ENCODE results near the gene SLC1A1.

SLC1A1 gene

DNA sequence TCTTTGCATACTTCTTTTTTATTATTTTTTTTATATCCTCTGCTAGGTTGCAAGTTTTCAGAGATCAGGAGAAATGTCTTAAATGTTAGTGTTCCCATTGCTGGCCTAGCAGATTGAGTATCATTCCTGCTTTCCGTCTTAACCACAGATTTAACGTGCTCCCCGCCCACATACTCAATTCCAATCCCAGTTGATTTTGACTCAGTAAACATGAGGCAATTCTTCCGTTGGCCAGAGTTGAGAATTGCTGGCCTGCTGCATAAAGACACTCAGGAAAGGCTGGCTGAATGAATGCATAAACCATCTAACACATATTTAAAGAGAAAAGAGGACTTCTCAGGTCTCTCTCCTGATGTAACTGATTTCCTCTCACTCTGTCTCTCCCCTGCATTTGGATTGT lies 125.0 kb downstream of the SLC1A1 start:
- no peak overlapping the region for H3K4me3 ChIP-seq (ENCODE audit: low read depth, low read length)
- H3K27ac ChIP-seq = no peak overlapping the region
- H3K9me3 ChIP-seq (ENCODE audit: severe bottlenecking) = no peaks in the 10 kb centered on the region
- TF ChIP-seq, protein P1, sequence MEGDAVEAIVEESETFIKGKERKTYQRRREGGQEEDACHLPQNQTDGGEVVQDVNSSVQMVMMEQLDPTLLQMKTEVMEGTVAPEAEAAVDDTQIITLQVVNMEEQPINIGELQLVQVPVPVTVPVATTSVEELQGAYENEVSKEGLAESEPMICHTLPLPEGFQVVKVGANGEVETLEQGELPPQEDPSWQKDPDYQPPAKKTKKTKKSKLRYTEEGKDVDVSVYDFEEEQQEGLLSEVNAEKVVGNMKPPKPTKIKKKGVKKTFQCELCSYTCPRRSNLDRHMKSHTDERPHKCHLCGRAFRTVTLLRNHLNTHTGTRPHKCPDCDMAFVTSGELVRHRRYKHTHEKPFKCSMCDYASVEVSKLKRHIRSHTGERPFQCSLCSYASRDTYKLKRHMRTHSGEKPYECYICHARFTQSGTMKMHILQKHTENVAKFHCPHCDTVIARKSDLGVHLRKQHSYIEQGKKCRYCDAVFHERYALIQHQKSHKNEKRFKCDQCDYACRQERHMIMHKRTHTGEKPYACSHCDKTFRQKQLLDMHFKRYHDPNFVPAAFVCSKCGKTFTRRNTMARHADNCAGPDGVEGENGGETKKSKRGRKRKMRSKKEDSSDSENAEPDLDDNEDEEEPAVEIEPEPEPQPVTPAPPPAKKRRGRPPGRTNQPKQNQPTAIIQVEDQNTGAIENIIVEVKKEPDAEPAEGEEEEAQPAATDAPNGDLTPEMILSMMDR (IDR thresholded peaks at IDR 0.05; ENCODE audit: low read depth, low read length) = no peak
- H3K36me3 ChIP-seq = no peaks in the 10 kb centered on the region
- no peak for DNase-seq
- H3K27me3 ChIP-seq (ENCODE audit: insufficient read depth, low read depth, severe bottlenecking) = no peaks in the 10 kb centered on the region

DNA sequence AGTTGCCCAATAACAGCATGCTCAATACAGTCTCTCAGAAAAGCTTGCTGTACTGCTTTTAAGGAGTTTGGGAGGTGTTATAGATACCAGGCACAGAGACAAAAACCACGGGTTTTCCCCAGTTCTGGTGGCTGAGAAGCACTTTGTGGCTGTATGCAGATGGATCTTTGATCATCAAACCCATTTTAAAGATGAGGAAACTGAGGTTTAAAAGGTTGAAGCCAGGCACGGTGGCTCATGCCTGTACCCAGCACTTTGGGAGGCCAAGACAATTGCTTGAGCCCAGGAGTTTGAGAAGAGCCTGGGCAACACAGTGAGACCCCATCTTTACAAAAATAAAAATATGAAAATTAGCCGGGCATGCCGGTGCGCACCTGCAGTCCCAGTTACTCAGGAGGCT lies 125.5 kb downstream of the SLC1A1 start:
- Histone ChIP-seq H3K9me3 (ENCODE audit: severe bottlenecking) (no peaks in the 10 kb centered on the region), H3K36me3 (no peaks in the 10 kb centered on the region), H3K27ac (no peak overlapping the region), H3K4me3 (ENCODE audit: low read depth, low read length) (no peak overlapping the region), H3K27me3 (ENCODE audit: insufficient read depth, low read depth, severe bottlenecking) (no peaks in the 10 kb centered on the region)
- no peak for DNase-seq
- TF ChIP-seq, protein P1 (IDR thresholded peaks at IDR 0.05; ENCODE audit: low read depth, low read length) = no peak

DNA sequence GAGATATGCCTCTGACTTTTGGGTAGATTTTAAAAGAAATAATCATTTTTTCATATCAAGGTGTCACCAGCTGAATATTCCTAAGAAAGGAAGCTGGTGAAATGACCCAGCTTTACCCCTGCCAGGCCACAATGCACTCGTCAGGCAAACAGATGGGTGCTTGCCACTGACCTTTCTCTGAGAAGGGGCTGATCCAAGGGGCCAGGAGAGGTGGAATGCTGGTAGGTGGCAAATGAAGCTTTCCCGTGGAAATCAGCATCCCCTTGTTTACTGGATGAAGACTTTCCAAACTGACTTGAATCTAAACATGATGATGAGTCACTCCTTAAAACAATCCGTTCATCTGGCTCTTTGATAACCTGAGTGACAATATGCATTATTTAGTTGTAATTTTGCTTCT lies 127.5 kb downstream of the SLC1A1 start:
- TF ChIP-seq, protein P1 (IDR thresholded peaks at IDR 0.05; ENCODE audit: low read depth, low read length) = no peak
- Histone ChIP-seq H3K36me3 (no peaks in the 10 kb centered on the region), H3K4me3 (ENCODE audit: low read depth, low read length) (no peak overlapping the region), H3K27me3 (ENCODE audit: insufficient read depth, low read depth, severe bottlenecking) (no peaks in the 10 kb centered on the region), H3K9me3 (ENCODE audit: severe bottlenecking) (no peaks in the 10 kb centered on the region), H3K27ac (no peak overlapping the region)
- DNase-seq = no peak

DNA sequence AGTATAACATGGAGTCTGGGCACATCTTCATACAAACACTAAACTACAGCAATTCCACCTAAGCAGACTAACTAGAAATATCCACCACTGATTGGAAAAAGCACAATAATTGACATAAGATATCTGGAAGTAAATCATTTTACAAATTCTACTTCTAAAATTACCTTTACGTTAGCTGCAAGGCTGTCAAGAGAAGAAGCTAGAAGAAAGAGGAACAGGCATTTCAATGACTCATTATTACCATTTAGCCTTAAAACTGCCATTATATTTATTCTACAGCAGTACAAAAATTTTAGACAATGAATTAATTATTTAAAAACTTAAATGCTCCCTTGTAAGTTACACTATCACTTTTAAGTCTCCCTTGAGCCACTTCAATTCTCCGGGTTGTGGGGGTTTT lies 128.4 kb downstream of the SLC1A1 start:
- no peak for DNase-seq

DNA sequence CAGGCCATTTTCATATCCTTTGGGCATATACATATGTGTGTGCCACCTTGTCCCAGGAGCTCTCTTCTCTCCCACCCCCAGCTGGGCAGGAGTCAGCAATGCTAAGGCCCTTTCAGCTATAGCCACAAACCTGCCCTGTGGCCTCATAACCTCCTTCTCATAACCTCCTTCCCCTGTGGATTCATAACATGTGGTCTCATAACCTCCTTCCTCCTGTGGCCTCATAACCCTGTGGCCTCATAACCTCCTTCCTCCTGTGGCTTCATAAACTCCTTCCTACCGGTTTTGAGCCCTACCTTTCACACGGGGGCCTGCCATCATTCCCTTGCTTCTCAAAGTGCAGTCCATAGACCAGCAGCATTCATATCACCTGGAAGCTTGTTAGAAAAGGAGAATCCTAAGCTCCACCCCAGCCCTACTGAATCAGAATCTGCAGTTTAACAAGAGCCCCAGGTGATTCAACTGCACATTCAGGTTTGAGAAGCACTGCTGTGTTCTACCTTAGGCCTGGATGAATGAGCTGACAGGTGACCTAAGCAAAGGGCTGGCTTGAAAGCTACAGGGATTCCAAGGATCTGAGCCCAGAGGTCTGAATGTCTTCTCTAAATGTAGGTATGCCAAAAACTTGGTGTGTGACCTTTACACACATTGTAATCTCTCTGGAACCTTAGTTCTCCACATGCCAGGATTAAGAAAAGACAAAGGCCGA lies 129.9 kb downstream of the SLC1A1 start:
- Histone ChIP-seq H3K9me3 (ENCODE audit: severe bottlenecking) (no peaks in the 10 kb centered on the region), H3K4me3 (ENCODE audit: low read depth, low read length) (no peak overlapping the region), H3K27me3 (ENCODE audit: insufficient read depth, low read depth, severe bottlenecking) (no peaks in the 10 kb centered on the region), H3K36me3 (no peaks in the 10 kb centered on the region), H3K27ac (no peak overlapping the region)
- TF ChIP-seq, protein P1 (IDR thresholded peaks at IDR 0.05; ENCODE audit: low read depth, low read length) = no peak
- DNase-seq = no peak

More for the DNA sequence above, 128.4 kb downstream of the SLC1A1 start:
- Histone ChIP-seq H3K4me3 (ENCODE audit: low read depth, low read length) (no peak overlapping the region), H3K27me3 (ENCODE audit: insufficient read depth, low read depth, severe bottlenecking) (no peaks in the 10 kb centered on the region), H3K36me3 (no peaks in the 10 kb centered on the region), H3K9me3 (ENCODE audit: severe bottlenecking) (no peaks in the 10 kb centered on the region), H3K27ac (no peak overlapping the region)
- TF ChIP-seq, protein P1 (IDR thresholded peaks at IDR 0.05; ENCODE audit: low read depth, low read length) = no peak
